Urinary bladder (tissue), 4 donors: ENCODE results near the gene BROX. TPM values are rescaled to one million over a fixed set of nuclear protein-coding genes. Genes with fewer than 3 reads are reported as not detected.
"Not testable (repeated sequence)": the region's sequence is repeated elsewhere in the genome, so short reads cannot be mapped to it uniquely, and the experiment has no call there.

ENCODE experiments used
- DNase-seq: peaks from one replicate; pipeline ENCODE4 v3.0.0-alpha.2; 2015; ENCODE audit errors: extremely low spot score
- H3K27ac ChIP-seq: one replicate; pipeline ENCODE4 v1.5.1; 2013; ENCODE audit warnings: low read depth, mild to moderate bottlenecking, moderate library complexity
- H3K36me3 ChIP-seq: one replicate; pipeline ENCODE4 v1.6.1; 2013; ENCODE audit warnings: mild to moderate bottlenecking, moderate library complexity; ENCODE audit not compliant: insufficient read depth
- H3K4me1 ChIP-seq: one replicate; pipeline ENCODE4 v1.6.1; 2013; ENCODE audit warnings: mild to moderate bottlenecking, moderate library complexity; ENCODE audit not compliant: insufficient read depth
- H3K4me3 ChIP-seq: one replicate; pipeline ENCODE4 v1.5.1; 2013; ENCODE audit warnings: low read depth, low read length
- WGBS: extraction: QIAGEN DNeasy Blood & Tissue Kit; methylation state at CpG from one replicate; pipeline ENCODE4 v1.1.7; 2013; 5-methylcytosine and 5-hydroxymethylcytosine counted together
- polyA plus RNA-seq: library from polyadenylated mRNA; stranded (reverse); fragments of 200-250 nt; gene quantifications from one replicate; pipeline ENCODE4 v1.2.3, GENCODE V29; 2013
- total RNA-seq: library from RNA; depleted of rRNA; stranded (reverse); fragments of >200 nt; gene quantifications from one replicate; pipeline ENCODE4 v1.2.3, GENCODE V29; 2014
- donor health status: healthy with polysubstance abuse.
- donor health status: healthy.

BROX gene
- total and polyA plus RNA-seq, 2 donors: 13.9 to 79.3 TPM

- Histone ChIP-seq H3K36me3 (no peaks in the 10 kb centered on the region), H3K4me3 (no peak overlapping the region), H3K4me1 (no peaks in the 10 kb centered on the region), H3K27ac (no peak overlapping the region)
- WGBS: 87% methylated on average over 2 of the region's 2 CpGs
- no peak for DNase-seq
Observed at GRCh38 chr1:222739465-222739864, 27.1 kb downstream of the BROX start.

- Histone ChIP-seq H3K27ac (no peak overlapping the region), H3K36me3 (no peaks in the 10 kb centered on the region), H3K4me3 (no peak overlapping the region), H3K4me1 (no peaks in the 10 kb centered on the region)
- 76% methylated on average over 1 of the region's 1 CpG for WGBS
- DNase-seq: no peak
Observed at GRCh38 chr1:222739929-222740328, 27.6 kb downstream of the BROX start.

- 94% methylated on average over 5 of the region's 5 CpGs for WGBS
- H3K4me1 ChIP-seq, H3K27ac ChIP-seq, H3K4me3 ChIP-seq, H3K36me3 ChIP-seq, DNase-seq: not testable (repeated sequence)
Observed at GRCh38 chr1:222741630-222742457, 29.5 kb downstream of the BROX start.

- peaks cover 2% of the 10 kb centered on the region for H3K4me1 ChIP-seq
- no peaks in the 10 kb centered on the region for H3K36me3 ChIP-seq
- no peak overlapping the region for H3K4me3 ChIP-seq
- H3K27ac ChIP-seq: no peak overlapping the region
- DNase-seq: no peak
Observed at GRCh38 chr1:222749927-222750326, 37.6 kb downstream of the BROX start.

- peaks cover 2% of the 10 kb centered on the region for H3K4me1 ChIP-seq
- DNase-seq: no peak
- H3K27ac ChIP-seq: no peak overlapping the region
- H3K4me3 ChIP-seq: no peak overlapping the region
- WGBS: 93% methylated on average over 1 of the region's 1 CpG
- no peaks in the 10 kb centered on the region for H3K36me3 ChIP-seq
Observed at GRCh38 chr1:222750651-222751050, 38.3 kb downstream of the BROX start.

GRCh38 chr1:222751255-222751654, 38.9 kb downstream of the BROX start:
- H3K4me1 ChIP-seq: peaks cover 2% of the 10 kb centered on the region
- no peak overlapping the region for H3K27ac ChIP-seq
- DNase-seq: no peak
- no peaks in the 10 kb centered on the region for H3K36me3 ChIP-seq
- H3K4me3 ChIP-seq: no peak overlapping the region
- WGBS: 79% methylated on average over 3 of the region's 3 CpGs

GRCh38 chr1:222754366-222755139, 42.2 kb downstream of the BROX start:
- DNase-seq: no peak
- H3K4me3 ChIP-seq: no peak overlapping the region
- H3K4me1 ChIP-seq: peaks cover 2% of the 10 kb centered on the region
- H3K27ac ChIP-seq: no peak overlapping the region
- WGBS: 40% methylated on average over 10 of the region's 10 CpGs
- H3K36me3 ChIP-seq: no peaks in the 10 kb centered on the region

GRCh38 chr1:222757646-222758268, 45.4 kb downstream of the BROX start:
- no peak overlapping the region for H3K27ac ChIP-seq
- WGBS: 36% methylated on average over 10 of the region's 10 CpGs
- no peak for DNase-seq
- no peak overlapping the region for H3K4me3 ChIP-seq
- H3K36me3 ChIP-seq: no peaks in the 10 kb centered on the region
- peaks cover 2% of the 10 kb centered on the region for H3K4me1 ChIP-seq

- peaks cover 2% of the 10 kb centered on the region for H3K4me1 ChIP-seq
- H3K27ac ChIP-seq: no peak overlapping the region
- H3K4me3 ChIP-seq: no peak overlapping the region
- no peak for DNase-seq
- 86% methylated on average over 5 of the region's 5 CpGs for WGBS
- no peaks in the 10 kb centered on the region for H3K36me3 ChIP-seq
Observed at GRCh38 chr1:222759451-222760035, 47.2 kb downstream of the BROX start.

- 90% methylated on average over 1 of the region's 1 CpG for WGBS
- H3K27ac ChIP-seq: no peak overlapping the region
- no peaks in the 10 kb centered on the region for H3K4me1 ChIP-seq
- H3K36me3 ChIP-seq: no peaks in the 10 kb centered on the region
- no peak overlapping the region for H3K4me3 ChIP-seq
- DNase-seq: no peak
Observed at GRCh38 chr1:222761083-222761482, 48.7 kb downstream of the BROX start.

GRCh38 chr1:222762178-222762577, 49.8 kb downstream of the BROX start:
- WGBS: 98% methylated on average over 4 of the region's 4 CpGs
- H3K4me3 ChIP-seq: not testable (repeated sequence)

GRCh38 chr1:222767152-222767571, 54.8 kb downstream of the BROX start:
- WGBS: 87% methylated on average over 5 of the region's 5 CpGs

More at GRCh38 chr1:222762178-222762577, 49.8 kb downstream of the BROX start:
- H3K4me1 ChIP-seq, DNase-seq, H3K27ac ChIP-seq, H3K36me3 ChIP-seq: not testable (repeated sequence)

GRCh38 chr1:222768592-222768991, 56.2 kb downstream of the BROX start:
- DNase-seq: no peak
- Histone ChIP-seq H3K27ac (no peak overlapping the region), H3K4me3 (no peak overlapping the region), H3K36me3 (no peaks in the 10 kb centered on the region), H3K4me1 (no peaks in the 10 kb centered on the region)

More at GRCh38 chr1:222767152-222767571, 54.8 kb downstream of the BROX start:
- H3K4me3 ChIP-seq: no peak overlapping the region
- no peak overlapping the region for H3K27ac ChIP-seq
- no peaks in the 10 kb centered on the region for H3K4me1 ChIP-seq
- no peaks in the 10 kb centered on the region for H3K36me3 ChIP-seq
- DNase-seq: no peak
